CD4-positive, alpha-beta T cell treated with Interleukin-6 at 100 ng/mL for 8 hours (primary cell): ENCODE measurements around the gene ADRM1.

Source experiments
- DNase-seq: peaks from one replicate; pipeline ENCODE4 v3.0.0-alpha.2; 2020; ENCODE audit warnings: mixed read lengths, low spot score

The ADRM1 gene

GRCh38 chr20:62339647-62340062 lies 36.9 kb downstream of the ADRM1 start:
- no peak for DNase-seq

- DNase-seq: no peak
Observed at GRCh38 chr20:62342910-62343309, 40.1 kb downstream of the ADRM1 start.

GRCh38 chr20:62344092-62344491 lies 41.3 kb downstream of the ADRM1 start:
- DNase-seq: no peak

GRCh38 chr20:62344782-62345181 lies 42.0 kb downstream of the ADRM1 start:
- DNase-seq: no peak

GRCh38 chr20:62345681-62346370 lies 43.0 kb downstream of the ADRM1 start:
- no peak for DNase-seq

- DNase-seq: no peak
Observed at GRCh38 chr20:62346398-62347150, 43.8 kb downstream of the ADRM1 start.

- no peak for DNase-seq
Observed at GRCh38 chr20:62347151-62347404, 44.3 kb downstream of the ADRM1 start.

GRCh38 chr20:62347445-62347844 lies 44.6 kb downstream of the ADRM1 start:
- DNase-seq: no peak

GRCh38 chr20:62348604-62349003 lies 45.8 kb downstream of the ADRM1 start:
- no peak for DNase-seq

- DNase-seq: no peak
Observed at GRCh38 chr20:62349556-62350097, 46.8 kb downstream of the ADRM1 start.

GRCh38 chr20:62350098-62350628 lies 47.4 kb downstream of the ADRM1 start:
- no peak for DNase-seq

GRCh38 chr20:62350629-62351422 lies 48.0 kb downstream of the ADRM1 start:
- no peak for DNase-seq

- no peak for DNase-seq
Observed at GRCh38 chr20:62351469-62352401, 48.9 kb downstream of the ADRM1 start.

- no peak for DNase-seq
Observed at GRCh38 chr20:62352402-62353288, 49.8 kb downstream of the ADRM1 start.

- no peak for DNase-seq
Observed at GRCh38 chr20:62353289-62354030, 50.7 kb downstream of the ADRM1 start.

GRCh38 chr20:62354031-62354808 lies 51.4 kb downstream of the ADRM1 start:
- no peak for DNase-seq

- no peak for DNase-seq
Observed at GRCh38 chr20:62354811-62355341, 52.1 kb downstream of the ADRM1 start.

GRCh38 chr20:62355516-62355877 lies 52.7 kb downstream of the ADRM1 start:
- DNase-seq: no peak
